ENCODE measurements around the gene PTK6.

PTK6 gene

DNA sequence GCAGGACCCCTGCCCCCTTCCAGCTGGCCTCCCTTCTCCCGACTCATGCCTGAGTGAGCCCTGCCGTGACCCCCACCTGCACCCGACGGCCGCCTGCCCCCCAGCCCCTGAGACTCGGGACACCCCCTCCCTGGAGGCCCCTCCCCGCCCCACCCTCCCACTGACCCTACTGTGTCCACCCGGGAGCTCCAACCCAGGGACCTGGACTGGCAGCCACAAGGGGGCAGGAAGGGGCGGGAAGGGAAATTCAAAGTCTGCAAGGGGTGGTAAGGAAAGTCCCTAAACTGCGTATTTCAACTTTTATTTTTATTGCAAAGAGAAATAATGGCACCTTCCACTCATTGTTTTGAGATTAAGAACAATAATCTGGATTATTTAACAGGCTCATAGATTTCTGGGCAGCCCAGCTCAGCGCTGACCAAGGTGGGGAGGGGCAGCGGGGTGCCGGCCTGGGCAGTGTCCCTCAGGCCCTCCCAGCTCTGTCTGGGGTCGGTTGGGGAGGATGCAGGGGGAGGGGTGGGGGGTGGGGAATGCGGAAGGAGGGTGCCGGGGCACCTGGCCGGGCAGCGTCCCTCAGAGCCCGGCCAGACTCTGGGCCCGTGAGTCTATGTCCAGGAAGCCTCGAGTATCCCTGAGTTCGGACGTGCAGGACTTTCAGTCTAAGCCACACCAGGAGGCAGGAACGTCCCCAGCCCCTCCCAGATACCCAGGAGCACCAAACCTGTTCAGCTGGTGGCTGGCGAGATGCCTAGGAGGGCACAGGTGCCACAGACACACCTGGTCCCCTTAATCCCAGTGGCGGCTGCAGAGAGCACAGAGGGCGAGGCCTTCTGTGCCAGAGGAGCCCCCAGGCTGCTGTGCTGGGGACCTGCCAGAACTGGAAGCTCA is 1.3 kb upstream of the PTK6 start:
- H3K27ac Mint-ChIP-seq: no peak overlapping the region
- no peaks in the 10 kb centered on the region for H3K36me3 Mint-ChIP-seq (ENCODE audit: low read depth)
- no peaks in the 10 kb centered on the region for H3K9me3 Mint-ChIP-seq
- peak overlapping the region in 1 of 3 experiments; percentile 25 for H3K4me3 Mint-ChIP-seq
- peak in 2 of 3 experiments; percentile 21 to 26 for TF ChIP-seq CTCF (IDR thresholded peaks at IDR 0.05; ENCODE audit: unreplicated experiment in 3 of 3)
- no peaks in the 10 kb centered on the region for H3K27me3 Mint-ChIP-seq (ENCODE audit: low read depth)
- peaks cover under 1% of the 10 kb centered on the region for H3K4me1 Mint-ChIP-seq

DNA sequence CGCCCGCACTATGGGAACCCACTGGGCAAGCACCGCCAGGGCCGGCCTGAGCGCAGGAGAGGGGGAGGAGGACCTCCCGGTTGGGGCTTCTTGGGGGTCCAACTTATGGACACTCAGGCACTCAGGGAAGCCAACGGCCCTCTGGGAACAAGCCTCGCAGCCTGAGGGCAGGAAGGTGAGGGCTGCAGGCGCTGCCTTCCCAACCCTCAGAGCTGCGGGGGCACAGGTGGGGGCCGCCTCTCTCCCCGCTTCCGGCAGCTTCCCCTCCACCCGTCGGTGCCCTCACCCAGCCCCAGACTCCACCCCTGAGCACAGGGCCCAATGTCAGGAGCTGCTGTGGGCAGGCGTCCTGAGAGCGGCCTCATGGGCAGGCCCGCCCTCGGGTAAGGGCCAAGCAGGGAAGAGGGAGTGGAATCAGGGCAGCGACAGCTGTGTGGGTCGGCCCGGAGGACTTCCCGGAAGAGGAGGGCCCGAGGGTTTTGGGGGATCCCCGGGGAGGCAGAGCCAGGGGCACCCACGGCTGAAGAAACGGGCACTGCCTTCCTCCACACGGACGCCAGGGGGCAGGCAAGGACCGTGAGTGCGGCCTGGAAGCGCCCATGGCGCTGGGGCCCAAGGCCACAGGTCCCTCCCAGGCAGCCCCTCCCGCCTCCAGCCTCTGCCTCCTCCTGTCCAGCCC is 488 bp upstream of the PTK6 start:
- Mint-ChIP-seq H3K9me3 (no peaks in the 10 kb centered on the region), H3K4me1 (no peaks in the 10 kb centered on the region), H3K36me3 (ENCODE audit: low read depth) (no peaks in the 10 kb centered on the region), H3K27me3 (ENCODE audit: low read depth) (no peaks in the 10 kb centered on the region), H3K4me3 (peak overlapping the region in 1 of 3 experiments; percentile 45), H3K27ac (no peak overlapping the region)
- TF ChIP-seq CTCF (IDR thresholded peaks at IDR 0.05; ENCODE audit: unreplicated experiment in 3 of 3): peak; percentile 94 to 96 (median 95)

GRCh38 chr20:63536241-63536977 is 767 bp downstream of the PTK6 start:
- Mint-ChIP-seq H3K27ac (no peak overlapping the region), H3K9me3 (no peaks in the 10 kb centered on the region), H3K4me3 (no peak overlapping the region), H3K36me3 (ENCODE audit: low read depth) (no peaks in the 10 kb centered on the region), H3K4me1 (no peaks in the 10 kb centered on the region), H3K27me3 (ENCODE audit: low read depth) (no peaks in the 10 kb centered on the region)
- TF ChIP-seq CTCF (IDR thresholded peaks at IDR 0.05; ENCODE audit: unreplicated experiment in 3 of 3): no peak

- TF ChIP-seq CTCF (IDR thresholded peaks at IDR 0.05; ENCODE audit: unreplicated experiment in 3 of 3): no peak
- Mint-ChIP-seq H3K4me1 (no peaks in the 10 kb centered on the region), H3K36me3 (ENCODE audit: low read depth) (no peaks in the 10 kb centered on the region), H3K4me3 (no peak overlapping the region), H3K27me3 (ENCODE audit: low read depth) (peaks cover 4% of the 10 kb centered on the region), H3K9me3 (no peaks in the 10 kb centered on the region), H3K27ac (no peak overlapping the region)
These were observed 2.1 kb downstream of the PTK6 start for GRCh38 chr20:63534831-63535651.

DNA sequence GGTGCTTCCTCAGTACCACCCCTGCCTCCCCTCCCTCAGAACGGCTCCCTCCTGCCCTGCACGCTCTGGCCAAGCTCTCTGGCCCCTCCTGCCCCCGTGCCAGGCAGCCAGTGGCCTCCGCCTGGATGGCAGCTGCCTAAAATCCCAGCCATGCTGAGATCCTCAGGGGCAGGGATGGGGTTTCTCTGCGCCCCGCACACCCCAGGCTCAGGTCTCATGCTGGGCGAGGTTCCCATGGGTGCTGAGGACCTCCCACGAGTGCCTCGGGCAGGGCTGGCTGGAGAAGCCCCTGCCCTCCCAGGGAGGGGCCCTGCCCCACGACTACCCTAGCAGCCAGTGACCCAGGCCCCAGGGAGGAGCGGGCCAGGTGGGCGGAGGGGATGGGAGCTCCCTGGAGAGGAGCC is 2.7 kb downstream of the PTK6 start:
- Mint-ChIP-seq H3K36me3 (ENCODE audit: low read depth) (no peaks in the 10 kb centered on the region), H3K27me3 (ENCODE audit: low read depth) (peaks cover 4% of the 10 kb centered on the region), H3K27ac (no peak overlapping the region), H3K9me3 (no peaks in the 10 kb centered on the region), H3K4me3 (no peak overlapping the region), H3K4me1 (no peaks in the 10 kb centered on the region)
- no peak for TF ChIP-seq CTCF (IDR thresholded peaks at IDR 0.05; ENCODE audit: unreplicated experiment in 3 of 3)

All from nephron (organoid).